ENCODE data around the gene DESI2.
"Not testable (repeated sequence)": the region's sequence is repeated elsewhere in the genome, so short reads cannot be mapped to it uniquely, and the experiment has no call there.

DESI2 gene

GRCh38 chr1:244654108-244655038, 1.4 kb downstream of the DESI2 start:
- peak; percentile 15 for DNase-seq (ENCODE audit: low spot score)

- no peak for DNase-seq (ENCODE audit: low spot score)
Measured at GRCh38 chr1:244655186-244655585, 2.3 kb downstream of the DESI2 start.

GRCh38 chr1:244657421-244657820, 4.5 kb downstream of the DESI2 start:
- DNase-seq (ENCODE audit: low spot score) = no peak

GRCh38 chr1:244659694-244660093, 6.8 kb downstream of the DESI2 start:
- DNase-seq (ENCODE audit: low spot score) = no peak

GRCh38 chr1:244660595-244660994, 7.7 kb downstream of the DESI2 start:
- DNase-seq (ENCODE audit: low spot score) = no peak

- not testable (repeated sequence) for DNase-seq (ENCODE audit: low spot score)
Measured at GRCh38 chr1:244661569-244662312, 8.8 kb downstream of the DESI2 start.

GRCh38 chr1:244662599-244662998, 9.7 kb downstream of the DESI2 start:
- DNase-seq (ENCODE audit: low spot score) = no peak

- no peak for DNase-seq (ENCODE audit: low spot score)
Measured at GRCh38 chr1:244664353-244664752, 11.4 kb downstream of the DESI2 start.

- no peak for DNase-seq (ENCODE audit: low spot score)
Measured at GRCh38 chr1:244665771-244666217, 12.9 kb downstream of the DESI2 start.

GRCh38 chr1:244666672-244667418, 13.9 kb downstream of the DESI2 start:
- not testable (repeated sequence) for DNase-seq (ENCODE audit: low spot score)

GRCh38 chr1:244667797-244668196, 14.9 kb downstream of the DESI2 start:
- DNase-seq (ENCODE audit: low spot score) = no peak

- no peak for DNase-seq (ENCODE audit: low spot score)
Measured at GRCh38 chr1:244672946-244673682, 20.2 kb downstream of the DESI2 start.

GRCh38 chr1:244674446-244674845, 21.5 kb downstream of the DESI2 start:
- no peak for DNase-seq (ENCODE audit: low spot score)

- DNase-seq (ENCODE audit: low spot score) = no peak
Measured at GRCh38 chr1:244675167-244675566, 22.2 kb downstream of the DESI2 start.

- DNase-seq (ENCODE audit: low spot score) = no peak
Measured at GRCh38 chr1:244678697-244679096, 25.8 kb downstream of the DESI2 start.

GRCh38 chr1:244680667-244681066, 27.7 kb downstream of the DESI2 start:
- DNase-seq (ENCODE audit: low spot score) = no peak

- not testable (repeated sequence) for DNase-seq (ENCODE audit: low spot score)
Measured at GRCh38 chr1:244682087-244682486, 29.2 kb downstream of the DESI2 start.

- no peak for DNase-seq (ENCODE audit: low spot score)
Measured at GRCh38 chr1:244695937-244696336, 43.0 kb downstream of the DESI2 start.

GRCh38 chr1:244699741-244700140, 46.8 kb downstream of the DESI2 start:
- DNase-seq (ENCODE audit: low spot score) = no peak

GRCh38 chr1:244700808-244701207, 47.9 kb downstream of the DESI2 start:
- no peak for DNase-seq (ENCODE audit: low spot score)

GRCh38 chr1:244702620-244703019, 49.7 kb downstream of the DESI2 start:
- no peak for DNase-seq (ENCODE audit: low spot score)

- DNase-seq (ENCODE audit: low spot score) = no peak
Measured at GRCh38 chr1:244704107-244704506, 51.2 kb downstream of the DESI2 start.

Measured in hematopoietic multipotent progenitor cell treated with erythropoietin and hydrocortisone succinate and interleukin-3 and kit ligand, for 15 days (in vitro differentiated cells).